BJ (cell line): ENCODE data around the gene NEURL2. TPM values are rescaled to one million over a fixed set of nuclear protein-coding genes. Genes with fewer than 3 reads are reported as not detected.
"Not testable (repeated sequence)": the region's sequence is repeated elsewhere in the genome, so short reads cannot be mapped to it uniquely, and the experiment has no call there.

Source experiments
- CTCF ChIA-PET: fragments of 350-600 bp; formaldehyde crosslinking; extraction: SDS; loops from one replicate; lab custom pipeline; 2021; ENCODE audit warnings: antibody characterized with exemption, inconsistent platforms; lab: Yijun Ruan, JAX
- POLR2A ChIA-PET: fragments of 300-600 bp; sonication (Branson Sonifier 250); formaldehyde crosslinking; extraction: SDS; loops from one replicate; lab custom pipeline; 2021; ENCODE audit warnings: antibody characterized with exemption; lab: Charles Lee
- DNase-seq: peaks from one replicate; pipeline ENCODE4 v3.0.0-alpha.2; 2011; ENCODE audit warnings: low read depth
- H3K27me3 ChIP-seq: 2 replicates; pipeline ENCODE4 v1.6.0; 2011; ENCODE audit warnings: low read length; ENCODE audit not compliant: control insufficient read depth, insufficient read depth
- H3K36me3 ChIP-seq: 2 replicates; pipeline ENCODE4 v1.5.1; 2011; ENCODE audit warnings: low read length; ENCODE audit not compliant: control insufficient read depth, insufficient read depth
- H3K4me3 ChIP-seq: 2 replicates; pipeline ENCODE4 v1.5.1; 2011; ENCODE audit warnings: low read depth, mild to moderate bottlenecking, control low read depth, low read length
- CTCF ChIP-seq: IDR thresholded peaks from 2 replicates; pipeline ENCODE4 v1.5.1; 2011; ENCODE audit warnings: low read depth, mild to moderate bottlenecking, control low read depth, inconsistent platforms, low read length, moderate library complexity; ENCODE audit not compliant: insufficient read depth
- polyA plus RNA-seq: library from polyadenylated mRNA; depleted of rRNA; stranded (reverse); fragments of >200 nt; gene quantifications from 2 replicates; pipeline ENCODE4 v1.2.3, GENCODE V29; 2011

The NEURL2 gene
- polyA plus RNA-seq, 1 experiment, result 4.3 TPM

GRCh38 chr20:45902199-45902701 lies 11.2 kb upstream of the NEURL2 start:
- TF ChIP-seq CTCF, result no peak
- CTCF ChIA-PET, result interaction anchor here (0.9 to 1.0 kb wide), 2 partner anchors 10 to 17 kb away, joined by 3 to 4 read pairs; no protein-coding TSS in a partner anchor
- Histone ChIP-seq H3K4me3 (no peak overlapping the region), H3K36me3 (peaks cover 8% of the 10 kb centered on the region), H3K27me3 (no peaks in the 10 kb centered on the region)
- POLR2A ChIA-PET, result no interaction called here
- no peak for DNase-seq

GRCh38 chr20:45901332-45901731 lies 10.3 kb upstream of the NEURL2 start:
- DNase-seq, H3K4me3 ChIP-seq, H3K27me3 ChIP-seq, POLR2A ChIA-PET: not testable (repeated sequence)
- CTCF ChIA-PET, result interaction anchor here (0.9 kb wide), 1 partner anchor 16 kb away, joined by 3 read pairs; no protein-coding TSS in a partner anchor
- H3K36me3 ChIP-seq, result peaks cover 16% of the 10 kb centered on the region

GRCh38 chr20:45899046-45899835 lies 8.2 kb upstream of the NEURL2 start:
- H3K36me3 ChIP-seq, result peaks cover 18% of the 10 kb centered on the region
- no peak for TF ChIP-seq CTCF
- no peak overlapping the region for H3K4me3 ChIP-seq
- H3K27me3 ChIP-seq, result no peaks in the 10 kb centered on the region
- no peak for DNase-seq
- CTCF ChIA-PET, result interaction anchor here (1.1 to 2.5 kb wide), 2 partner anchors 9 kb away, joined by 3 to 8 read pairs; partner anchors contain the start of genes CTSA and NEURL2
- POLR2A ChIA-PET, result interaction anchor here (0.5 kb wide), 1 partner anchor 8 kb away, joined by 3 read pairs; the partner anchor contains the start of genes CTSA and NEURL2

- POLR2A ChIA-PET, result no interaction called here
- Histone ChIP-seq H3K4me3 (no peak overlapping the region), H3K27me3 (no peaks in the 10 kb centered on the region), H3K36me3 (peaks cover 20% of the 10 kb centered on the region)
- CTCF ChIA-PET, result interaction anchor here (2.5 kb wide), 1 partner anchor 8 kb away, joined by 8 read pairs; the partner anchor contains the start of genes CTSA and NEURL2
- no peak for DNase-seq
- TF ChIP-seq CTCF, result no peak
Observed at GRCh38 chr20:45898285-45898684, 7.3 kb upstream of the NEURL2 start.

GRCh38 chr20:45897692-45898091 lies 6.7 kb upstream of the NEURL2 start:
- CTCF ChIA-PET, result interaction anchor here (2.5 kb wide), 1 partner anchor 7 kb away, joined by 8 read pairs; the partner anchor contains the start of genes CTSA and NEURL2
- no peaks in the 10 kb centered on the region for H3K27me3 ChIP-seq
- POLR2A ChIA-PET, result no interaction called here
- TF ChIP-seq CTCF, result no peak
- no peak overlapping the region for H3K4me3 ChIP-seq
- peaks cover 23% of the 10 kb centered on the region for H3K36me3 ChIP-seq
- DNase-seq, result no peak
